WERI-Rb-1 (cell line): ENCODE results near the gene RFFL.

Experiments
- DNase-seq: peaks from one replicate; pipeline ENCODE4 v3.0.0-alpha.2; 2020
- H3K27ac ChIP-seq: fragments of 250-450 bp; sonication (Bioruptor Pico); 2 replicates; pipeline ENCODE4 v1.5.1; 2020; ENCODE audit warnings: mild to moderate bottlenecking, moderate library complexity
- H3K27me3 ChIP-seq: fragments of 250-450 bp; sonication (Bioruptor Pico); 2 replicates; pipeline ENCODE4 v1.5.1; 2021; ENCODE audit warnings: mild to moderate bottlenecking, low read depth, moderate library complexity; ENCODE audit not compliant: insufficient read depth, severe bottlenecking
- H3K36me3 ChIP-seq: fragments of 250-450 bp; sonication (Bioruptor Pico); 2 replicates; pipeline ENCODE4 v1.5.1; 2020; ENCODE audit warnings: mild to moderate bottlenecking, moderate library complexity
- H3K4me3 ChIP-seq: 2 replicates; pipeline ENCODE4 v1.5.1; 2011; ENCODE audit warnings: low read depth, mild to moderate bottlenecking, control low read depth, low read length
- H3K9me3 ChIP-seq: fragments of 250-450 bp; sonication (Bioruptor Pico); 2 replicates; pipeline ENCODE4 v1.5.1; 2021; ENCODE audit warnings: mild to moderate bottlenecking, moderate library complexity; ENCODE audit not compliant: severe bottlenecking
- CTCF ChIP-seq: IDR thresholded peaks from 2 replicates; pipeline ENCODE4 v1.5.1; 2011; ENCODE audit warnings: low read depth, mild to moderate bottlenecking, control low read depth, inconsistent platforms, low read length

RFFL gene

GRCh38 chr17:35079547-35080423, 16.3 kb upstream of the RFFL start:
- H3K4me3 ChIP-seq, result no peak overlapping the region
- H3K27ac ChIP-seq, result no peak overlapping the region
- DNase-seq, result no peak
- H3K9me3 ChIP-seq, result no peaks in the 10 kb centered on the region
- H3K36me3 ChIP-seq, result no peaks in the 10 kb centered on the region
- TF ChIP-seq CTCF, result no peak
- no peaks in the 10 kb centered on the region for H3K27me3 ChIP-seq

GRCh38 chr17:35076874-35077273, 13.4 kb upstream of the RFFL start:
- no peak for TF ChIP-seq CTCF
- H3K27me3 ChIP-seq, result no peaks in the 10 kb centered on the region
- no peaks in the 10 kb centered on the region for H3K9me3 ChIP-seq
- H3K27ac ChIP-seq, result no peak overlapping the region
- DNase-seq, result no peak
- no peak overlapping the region for H3K4me3 ChIP-seq
- H3K36me3 ChIP-seq, result no peaks in the 10 kb centered on the region

GRCh38 chr17:35074711-35075707, 11.5 kb upstream of the RFFL start:
- H3K9me3 ChIP-seq, result no peaks in the 10 kb centered on the region
- no peaks in the 10 kb centered on the region for H3K36me3 ChIP-seq
- no peaks in the 10 kb centered on the region for H3K27me3 ChIP-seq
- no peak overlapping the region for H3K4me3 ChIP-seq
- no peak for TF ChIP-seq CTCF
- no peak for DNase-seq
- no peak overlapping the region for H3K27ac ChIP-seq

GRCh38 chr17:35073991-35074627, 10.6 kb upstream of the RFFL start:
- no peak for DNase-seq
- H3K4me3 ChIP-seq, result no peak overlapping the region
- no peak for TF ChIP-seq CTCF
- H3K27ac ChIP-seq, result no peak overlapping the region
- H3K36me3 ChIP-seq, result no peaks in the 10 kb centered on the region
- H3K27me3 ChIP-seq, result no peaks in the 10 kb centered on the region
- no peaks in the 10 kb centered on the region for H3K9me3 ChIP-seq

- Histone ChIP-seq H3K27me3 (no peaks in the 10 kb centered on the region), H3K4me3 (no peak overlapping the region), H3K27ac (no peak overlapping the region), H3K36me3 (no peaks in the 10 kb centered on the region), H3K9me3 (no peaks in the 10 kb centered on the region)
- no peak for TF ChIP-seq CTCF
- no peak for DNase-seq
Measured at GRCh38 chr17:35073183-35073790, 9.8 kb upstream of the RFFL start.
